ENCODE measurements around the gene SLC38A5.

SLC38A5 gene

DNA sequence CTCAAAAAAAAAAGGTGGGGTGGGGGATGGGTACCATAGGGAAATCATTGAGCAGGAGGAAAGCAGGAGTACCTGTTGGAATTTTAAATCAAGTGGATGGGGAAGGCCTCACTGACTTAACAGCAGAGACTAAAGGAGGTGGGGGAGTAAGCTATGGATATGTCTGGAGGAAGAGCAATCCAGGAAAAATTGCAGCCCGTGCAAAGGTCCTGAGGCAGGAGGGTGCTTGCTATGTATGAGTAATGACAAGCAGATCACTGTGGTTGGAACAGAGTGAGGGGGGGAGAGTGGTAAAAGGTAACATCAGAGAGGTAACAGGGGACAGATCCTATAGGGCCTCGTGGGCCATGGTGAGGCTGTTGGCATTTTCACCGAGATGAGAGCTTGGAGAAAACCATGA lies 10.1 kb upstream of the SLC38A5 start:
- TF ChIP-seq ZNF565 (CRISPR knock-in tag; conservative IDR thresholded peaks at IDR 0.05; ENCODE audit: low read depth) (no peak), ZFP30 (CRISPR knock-in tag; IDR thresholded peaks at IDR 0.05) (no peak), GLIS3 (CRISPR knock-in tag; IDR thresholded peaks at IDR 0.05) (no peak), ZC3H10 (CRISPR knock-in tag; IDR thresholded peaks at IDR 0.05) (no peak), ARNTL (CRISPR knock-in tag; IDR thresholded peaks at IDR 0.05; ENCODE audit: borderline replicate concordance, low read depth) (no peak), CSDC2 (CRISPR knock-in tag; IDR thresholded peaks at IDR 0.05) (no peak), ESRRG (CRISPR knock-in tag; IDR thresholded peaks at IDR 0.05) (no peak), PPARA (CRISPR knock-in tag; IDR thresholded peaks at IDR 0.05; ENCODE audit: borderline replicate concordance) (no peak), OSR1 (CRISPR knock-in tag; IDR thresholded peaks at IDR 0.05) (no peak), SNAI2 (CRISPR knock-in tag; IDR thresholded peaks at IDR 0.05) (no peak), BACH2 (CRISPR knock-in tag; IDR thresholded peaks at IDR 0.05; ENCODE audit: borderline replicate concordance) (no peak), TOX (CRISPR knock-in tag; IDR thresholded peaks at IDR 0.05; ENCODE audit: borderline replicate concordance) (no peak), RARB (CRISPR knock-in tag; IDR thresholded peaks at IDR 0.05) (no peak)
- TF ChIP-seq, protein P1, sequence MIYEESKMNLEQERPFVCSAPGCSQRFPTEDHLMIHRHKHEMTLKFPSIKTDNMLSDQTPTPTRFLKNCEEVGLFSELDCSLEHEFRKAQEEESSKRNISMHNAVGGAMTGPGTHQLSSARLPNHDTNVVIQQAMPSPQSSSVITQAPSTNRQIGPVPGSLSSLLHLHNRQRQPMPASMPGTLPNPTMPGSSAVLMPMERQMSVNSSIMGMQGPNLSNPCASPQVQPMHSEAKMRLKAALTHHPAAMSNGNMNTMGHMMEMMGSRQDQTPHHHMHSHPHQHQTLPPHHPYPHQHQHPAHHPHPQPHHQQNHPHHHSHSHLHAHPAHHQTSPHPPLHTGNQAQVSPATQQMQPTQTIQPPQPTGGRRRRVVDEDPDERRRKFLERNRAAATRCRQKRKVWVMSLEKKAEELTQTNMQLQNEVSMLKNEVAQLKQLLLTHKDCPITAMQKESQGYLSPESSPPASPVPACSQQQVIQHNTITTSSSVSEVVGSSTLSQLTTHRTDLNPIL (CRISPR knock-in tag; IDR thresholded peaks at IDR 0.05; ENCODE audit: low read depth) = no peak
- TF ChIP-seq, protein P2, sequence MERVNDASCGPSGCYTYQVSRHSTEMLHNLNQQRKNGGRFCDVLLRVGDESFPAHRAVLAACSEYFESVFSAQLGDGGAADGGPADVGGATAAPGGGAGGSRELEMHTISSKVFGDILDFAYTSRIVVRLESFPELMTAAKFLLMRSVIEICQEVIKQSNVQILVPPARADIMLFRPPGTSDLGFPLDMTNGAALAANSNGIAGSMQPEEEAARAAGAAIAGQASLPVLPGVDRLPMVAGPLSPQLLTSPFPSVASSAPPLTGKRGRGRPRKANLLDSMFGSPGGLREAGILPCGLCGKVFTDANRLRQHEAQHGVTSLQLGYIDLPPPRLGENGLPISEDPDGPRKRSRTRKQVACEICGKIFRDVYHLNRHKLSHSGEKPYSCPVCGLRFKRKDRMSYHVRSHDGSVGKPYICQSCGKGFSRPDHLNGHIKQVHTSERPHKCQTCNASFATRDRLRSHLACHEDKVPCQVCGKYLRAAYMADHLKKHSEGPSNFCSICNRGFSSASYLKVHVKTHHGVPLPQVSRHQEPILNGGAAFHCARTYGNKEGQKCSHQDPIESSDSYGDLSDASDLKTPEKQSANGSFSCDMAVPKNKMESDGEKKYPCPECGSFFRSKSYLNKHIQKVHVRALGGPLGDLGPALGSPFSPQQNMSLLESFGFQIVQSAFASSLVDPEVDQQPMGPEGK (CRISPR knock-in tag; IDR thresholded peaks at IDR 0.05; ENCODE audit: borderline replicate concordance) = no peak
- TF ChIP-seq, protein P3, sequence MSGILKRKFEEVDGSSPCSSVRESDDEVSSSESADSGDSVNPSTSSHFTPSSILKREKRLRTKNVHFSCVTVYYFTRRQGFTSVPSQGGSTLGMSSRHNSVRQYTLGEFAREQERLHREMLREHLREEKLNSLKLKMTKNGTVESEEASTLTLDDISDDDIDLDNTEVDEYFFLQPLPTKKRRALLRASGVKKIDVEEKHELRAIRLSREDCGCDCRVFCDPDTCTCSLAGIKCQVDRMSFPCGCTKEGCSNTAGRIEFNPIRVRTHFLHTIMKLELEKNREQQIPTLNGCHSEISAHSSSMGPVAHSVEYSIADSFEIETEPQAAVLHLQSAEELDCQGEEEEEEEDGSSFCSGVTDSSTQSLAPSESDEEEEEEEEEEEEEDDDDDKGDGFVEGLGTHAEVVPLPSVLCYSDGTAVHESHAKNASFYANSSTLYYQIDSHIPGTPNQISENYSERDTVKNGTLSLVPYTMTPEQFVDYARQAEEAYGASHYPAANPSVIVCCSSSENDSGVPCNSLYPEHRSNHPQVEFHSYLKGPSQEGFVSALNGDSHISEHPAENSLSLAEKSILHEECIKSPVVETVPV (CRISPR knock-in tag; IDR thresholded peaks at IDR 0.05) = no peak
- ATAC-seq = no peak

DNA sequence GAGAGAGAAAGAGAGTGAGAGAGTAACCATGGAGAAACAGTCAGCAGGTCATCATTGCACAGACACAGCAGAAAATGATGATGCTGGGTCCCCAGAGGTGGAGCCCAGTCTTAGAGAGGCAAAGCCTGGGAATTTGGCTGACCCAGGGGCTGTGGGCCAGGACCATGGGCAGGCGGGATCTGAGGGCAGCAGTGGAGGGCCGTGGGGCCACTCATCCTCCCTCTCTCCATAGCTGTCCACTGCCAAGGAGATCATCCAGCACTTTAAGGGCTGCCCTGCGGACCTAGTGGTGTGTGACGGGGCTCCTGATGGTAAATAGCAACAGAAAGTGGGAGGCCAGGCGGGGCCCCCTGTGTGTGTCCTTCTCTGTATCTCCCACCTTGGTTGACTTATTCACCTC lies 8.7 kb upstream of the SLC38A5 start:
- no peak for ATAC-seq
- TF ChIP-seq ESRRG (CRISPR knock-in tag; IDR thresholded peaks at IDR 0.05) = no peak
- no peak for TF ChIP-seq CSDC2 (CRISPR knock-in tag; IDR thresholded peaks at IDR 0.05)
- TF ChIP-seq, protein P4, sequence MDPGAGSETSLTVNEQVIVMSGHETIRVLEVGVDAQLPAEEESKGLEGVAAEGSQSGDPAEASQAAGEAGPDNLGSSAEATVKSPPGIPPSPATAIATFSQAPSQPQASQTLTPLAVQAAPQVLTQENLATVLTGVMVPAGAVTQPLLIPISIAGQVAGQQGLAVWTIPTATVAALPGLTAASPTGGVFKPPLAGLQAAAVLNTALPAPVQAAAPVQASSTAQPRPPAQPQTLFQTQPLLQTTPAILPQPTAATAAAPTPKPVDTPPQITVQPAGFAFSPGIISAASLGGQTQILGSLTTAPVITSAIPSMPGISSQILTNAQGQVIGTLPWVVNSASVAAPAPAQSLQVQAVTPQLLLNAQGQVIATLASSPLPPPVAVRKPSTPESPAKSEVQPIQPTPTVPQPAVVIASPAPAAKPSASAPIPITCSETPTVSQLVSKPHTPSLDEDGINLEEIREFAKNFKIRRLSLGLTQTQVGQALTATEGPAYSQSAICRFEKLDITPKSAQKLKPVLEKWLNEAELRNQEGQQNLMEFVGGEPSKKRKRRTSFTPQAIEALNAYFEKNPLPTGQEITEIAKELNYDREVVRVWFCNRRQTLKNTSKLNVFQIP (CRISPR knock-in tag; IDR thresholded peaks at IDR 0.05; ENCODE audit: borderline replicate concordance, low read depth) = no peak
- TF ChIP-seq ZNF8 (CRISPR knock-in tag; IDR thresholded peaks at IDR 0.05) = no peak
- TF ChIP-seq, protein P2 (CRISPR knock-in tag; IDR thresholded peaks at IDR 0.05; ENCODE audit: borderline replicate concordance) = no peak
- TF ChIP-seq ZNF565 (CRISPR knock-in tag; conservative IDR thresholded peaks at IDR 0.05; ENCODE audit: low read depth) = no peak
- no peak for TF ChIP-seq GLIS3 (CRISPR knock-in tag; IDR thresholded peaks at IDR 0.05)

DNA sequence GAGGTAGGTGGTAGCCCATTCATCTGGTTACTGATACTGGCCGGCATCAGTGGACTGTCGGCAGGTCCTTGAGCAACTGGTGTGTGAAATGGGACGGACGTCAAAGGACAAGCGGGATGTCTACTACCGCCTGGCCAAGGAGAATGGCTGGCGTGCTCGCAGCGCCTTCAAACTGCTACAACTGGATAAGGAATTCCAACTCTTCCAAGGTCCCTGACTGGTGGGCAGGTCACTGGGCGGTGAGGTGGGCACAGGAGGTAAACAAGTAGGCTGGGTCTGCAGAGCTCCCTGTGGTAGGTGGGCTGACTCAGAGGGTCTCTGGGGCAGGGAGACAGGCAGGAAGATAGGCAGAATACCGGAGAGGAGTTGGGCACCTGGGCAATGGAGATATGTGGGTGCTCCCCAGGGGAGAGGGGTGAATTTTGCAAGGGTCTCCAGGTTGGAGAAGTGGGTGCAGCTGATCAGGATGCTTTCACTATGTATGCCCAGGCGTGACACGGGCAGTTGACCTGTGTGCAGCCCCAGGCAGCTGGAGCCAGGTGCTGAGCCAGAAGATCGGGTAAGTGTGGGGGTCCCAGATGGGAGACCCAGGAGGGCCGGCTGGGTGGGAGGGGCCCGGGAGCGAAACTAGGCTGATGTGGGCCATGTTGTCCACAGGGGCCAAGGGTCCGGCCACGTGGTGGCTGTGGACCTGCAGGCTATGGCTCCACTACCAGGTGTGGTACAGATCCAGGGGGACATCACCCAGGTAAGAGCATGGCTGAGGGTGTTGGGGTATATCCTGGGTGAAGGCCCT lies 8.1 kb upstream of the SLC38A5 start:
- no peak for TF ChIP-seq ZNF8 (CRISPR knock-in tag; IDR thresholded peaks at IDR 0.05)
- no peak for ATAC-seq

DNA sequence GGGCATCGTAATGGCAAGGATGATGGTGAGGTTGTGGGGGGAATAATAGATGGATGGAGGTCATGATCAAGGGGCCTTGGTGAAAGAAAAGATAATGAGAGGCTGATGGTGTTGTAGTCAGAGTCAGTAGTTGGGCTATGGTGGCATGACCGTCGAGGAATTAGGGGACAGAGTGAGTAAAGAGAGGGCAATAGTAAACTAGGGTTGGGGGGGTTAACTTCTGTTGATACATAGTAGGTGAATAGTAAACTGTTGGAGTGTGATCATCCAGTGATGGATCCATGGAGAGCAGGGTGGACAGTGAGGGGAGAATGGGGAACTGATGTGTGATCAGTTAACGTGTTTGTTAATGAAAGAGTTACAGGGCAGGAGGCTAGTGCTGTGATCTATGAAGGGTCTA lies 6.9 kb upstream of the SLC38A5 start:
- ATAC-seq = no peak

More for the DNA sequence above, 6.9 kb upstream of the SLC38A5 start:
- TF ChIP-seq ZNF70 (CRISPR knock-in tag; IDR thresholded peaks at IDR 0.05) = no peak
- no peak for TF ChIP-seq ZFP3 (CRISPR knock-in tag; IDR thresholded peaks at IDR 0.05)
